ENCODE results near the gene CDK6.

CDK6 gene

DNA sequence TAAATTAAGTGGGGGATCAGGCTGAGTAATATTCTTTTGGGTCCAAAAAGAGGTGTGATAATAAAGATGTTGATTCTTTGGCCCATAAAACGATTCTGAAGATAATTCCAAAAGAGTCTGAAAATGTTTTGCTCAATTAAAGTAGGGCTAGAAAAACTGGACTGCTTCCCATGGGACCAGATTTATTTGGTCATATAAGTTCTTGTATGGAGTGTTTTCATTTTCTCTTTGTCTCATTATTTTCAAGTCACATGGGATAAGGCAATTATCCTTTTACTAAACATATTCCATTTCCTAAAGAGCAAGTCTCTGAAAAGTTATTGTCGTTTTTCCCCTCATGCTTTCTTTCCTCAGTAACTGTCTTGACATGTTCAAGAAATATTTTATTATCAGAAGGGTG, 41.5 kb downstream of the CDK6 start:
- DNase-seq, result no peak

DNA sequence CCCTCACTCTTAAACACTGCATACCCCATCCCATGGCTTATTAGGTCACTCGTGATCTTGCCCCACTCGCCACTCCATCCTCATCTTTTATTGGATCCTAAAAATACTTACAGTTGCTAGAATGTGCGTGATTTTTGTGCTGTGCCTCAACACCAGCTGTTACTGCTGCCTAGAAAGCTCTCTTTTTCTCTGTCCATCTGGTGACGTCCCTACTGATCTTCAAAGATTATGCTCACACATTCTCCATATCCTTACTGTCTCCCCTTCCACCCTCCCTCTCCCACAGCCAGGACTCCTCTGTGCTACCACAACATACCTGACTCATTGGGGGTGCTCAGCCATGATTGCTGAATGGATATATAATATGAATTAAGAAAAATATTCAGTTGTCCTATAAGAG, 42.0 kb downstream of the CDK6 start:
- DNase-seq, result peak in 2 of 58 donors; percentile 8 to 14

DNA sequence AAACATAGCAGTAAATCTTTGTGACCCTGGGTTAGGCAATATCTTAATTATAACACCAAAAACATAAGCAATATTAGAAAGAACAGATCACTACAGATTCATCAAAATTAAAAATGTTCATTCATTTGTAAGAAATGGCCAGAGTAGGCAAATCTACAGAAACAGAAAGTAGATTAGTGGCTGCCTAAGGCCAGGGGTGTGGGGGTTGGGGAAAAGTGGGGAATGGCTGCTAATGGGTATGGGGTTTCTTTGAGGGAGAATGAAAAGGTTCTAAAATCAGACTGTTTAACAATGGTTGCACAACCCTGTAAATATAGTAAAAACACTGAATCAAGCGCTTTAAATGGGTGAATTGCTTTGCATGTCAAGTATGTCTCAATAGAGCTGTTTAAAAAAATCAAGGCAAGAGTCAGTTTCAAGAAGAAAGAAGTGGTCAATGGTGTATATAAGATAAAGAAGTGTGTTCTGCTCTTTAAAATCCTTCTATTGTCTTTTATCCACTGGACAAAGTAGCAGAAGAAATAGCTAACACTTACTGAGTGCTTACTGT, 42.6 kb downstream of the CDK6 start:
- DNase-seq, result no peak

DNA sequence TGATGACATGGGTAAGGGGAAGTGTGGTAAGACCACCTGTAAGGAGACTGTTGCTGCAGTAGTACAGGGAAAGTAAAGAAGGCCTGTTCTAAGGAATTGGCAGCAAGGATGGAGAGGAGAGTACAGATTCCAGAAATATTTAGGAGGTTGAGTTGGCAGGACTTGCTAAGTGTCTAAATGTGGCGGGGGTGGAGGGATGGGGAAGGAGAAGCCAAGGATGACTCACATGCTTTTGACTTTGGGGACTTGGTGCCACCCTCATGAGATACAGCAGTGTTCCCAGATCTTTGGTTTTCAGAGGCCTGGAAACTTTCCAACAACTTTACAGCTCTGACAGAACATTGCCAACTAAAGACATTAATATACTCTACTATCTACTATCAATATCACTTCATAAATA, 45.4 kb downstream of the CDK6 start:
- DNase-seq, result peak in 17 of 58 donors; percentile 1 to 68 (median 34)

DNA sequence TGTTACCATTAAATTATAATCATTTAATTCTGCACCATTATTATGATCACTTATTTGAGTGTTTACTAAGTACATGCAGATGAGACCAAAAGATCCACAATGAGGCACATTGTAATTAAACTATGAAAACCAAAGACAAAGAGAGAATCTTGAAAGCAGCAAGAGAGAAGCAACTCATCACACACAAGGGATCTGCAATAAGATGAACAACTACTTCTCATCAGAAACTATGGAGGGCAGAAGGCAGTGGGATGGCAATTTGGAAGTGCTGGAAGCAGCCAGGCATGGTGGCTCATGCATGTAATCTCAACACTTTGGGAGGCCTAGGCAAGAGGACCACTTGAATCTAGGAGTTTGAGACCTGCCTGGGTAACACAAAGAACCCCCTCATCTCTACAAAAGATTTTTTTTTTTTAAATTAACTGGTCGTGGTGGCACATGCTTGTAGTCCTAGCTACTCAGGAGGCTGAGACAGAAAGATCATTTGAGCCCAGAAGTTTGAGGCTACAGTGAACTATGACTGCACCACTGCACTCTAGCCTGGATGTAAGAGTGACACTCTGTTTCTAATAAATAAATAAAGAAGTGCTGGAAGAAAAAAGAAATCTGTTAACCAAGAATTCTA, 47.7 kb downstream of the CDK6 start:
- no peak for DNase-seq

DNA sequence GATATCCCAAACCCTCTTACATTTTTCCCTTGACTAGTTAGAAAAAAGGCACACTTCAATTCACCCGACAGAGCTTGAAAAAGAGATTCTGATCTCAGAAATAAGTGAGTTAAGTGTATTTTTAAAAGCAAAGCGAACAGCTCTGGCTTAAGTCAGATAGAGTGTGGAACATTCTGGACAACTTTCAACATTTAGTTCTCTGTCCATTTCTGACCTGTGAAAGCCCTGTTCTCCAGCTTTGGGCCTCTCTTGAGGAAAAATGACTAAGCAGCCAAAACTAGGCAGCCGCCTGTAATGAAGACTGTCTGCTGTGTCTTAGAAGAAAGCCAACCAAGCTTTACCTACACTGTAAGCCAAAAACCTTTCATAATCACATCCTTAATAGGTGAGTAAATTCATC, 50.5 kb downstream of the CDK6 start:
- no peak for DNase-seq

DNA sequence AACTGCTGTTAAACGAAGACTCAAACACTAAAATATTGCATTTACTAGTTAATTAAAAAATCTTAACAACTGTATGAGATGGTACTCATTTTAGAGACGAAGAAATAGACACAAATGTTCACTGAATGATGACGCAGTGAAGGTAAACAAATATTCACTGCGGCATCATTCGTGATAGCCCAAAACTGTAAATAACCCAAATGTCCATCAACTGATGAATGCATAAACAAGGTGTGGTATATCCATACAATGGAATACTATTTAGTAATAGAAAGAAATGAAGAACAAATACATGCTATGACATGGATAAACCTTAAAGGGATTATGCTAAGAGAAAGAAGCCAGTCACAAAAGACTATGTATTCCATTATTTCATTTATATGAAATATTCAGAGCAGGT, 51.4 kb downstream of the CDK6 start:
- no peak for DNase-seq

DNA sequence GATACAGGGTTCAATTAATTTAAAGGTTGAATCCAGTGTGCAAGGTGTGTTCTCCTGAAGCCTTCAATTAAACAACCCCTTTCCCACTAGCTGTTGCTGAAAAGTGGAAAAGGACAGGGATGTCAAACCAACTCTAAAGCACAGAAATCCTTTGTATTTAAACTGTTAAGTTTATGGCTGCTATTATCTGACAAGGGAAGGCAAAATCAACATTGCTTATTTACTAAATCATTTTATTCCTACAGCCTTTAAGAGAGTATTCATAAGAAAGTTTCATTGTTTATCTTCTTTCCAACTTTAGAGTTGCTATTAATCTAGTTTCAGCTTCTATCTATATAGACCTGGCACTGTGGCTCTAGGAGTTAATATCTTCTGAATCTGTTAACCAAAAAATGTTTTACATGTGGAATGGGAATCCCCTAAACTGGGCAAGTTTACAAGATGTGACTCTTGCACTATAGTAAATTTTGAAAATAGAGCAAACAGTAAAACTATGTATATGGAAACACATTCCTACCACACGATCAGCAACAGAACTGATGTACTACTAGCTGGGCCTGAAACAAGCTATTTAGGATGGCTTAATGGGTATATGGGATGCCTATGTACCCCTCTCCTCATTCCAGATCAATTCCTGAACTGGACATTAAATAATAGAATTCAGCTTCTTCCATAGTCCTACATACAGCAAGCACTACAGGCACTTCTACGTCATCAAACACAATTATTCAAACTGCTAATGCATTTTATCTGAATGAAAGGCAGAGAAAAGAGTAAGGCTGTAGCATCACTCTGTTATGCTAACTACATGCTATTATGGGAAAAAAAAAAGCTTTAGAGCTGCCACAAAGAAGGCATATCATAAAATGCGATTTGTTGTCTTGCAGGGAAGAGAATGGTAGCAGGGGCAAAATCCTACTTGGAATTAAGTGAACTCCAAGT, 52.8 kb downstream of the CDK6 start:
- no peak for DNase-seq

DNA sequence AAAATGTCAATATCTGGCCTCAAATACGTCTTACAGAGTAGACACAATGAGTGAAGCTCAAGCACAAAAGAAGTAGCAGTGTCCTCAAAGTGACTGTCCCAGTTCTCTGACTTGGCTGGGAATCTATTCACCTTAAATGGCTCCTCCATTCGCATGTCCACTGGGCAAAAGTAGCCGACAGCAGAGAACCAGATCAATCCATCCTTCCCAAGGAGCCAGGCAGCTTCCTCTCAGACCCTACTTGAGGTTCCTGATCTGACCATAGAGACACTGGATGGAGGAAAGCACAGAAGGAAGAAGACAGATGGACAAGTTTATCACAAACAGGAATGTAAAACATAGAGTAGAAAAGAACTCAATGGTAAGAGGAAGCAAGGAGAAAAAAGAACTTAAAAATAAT, 53.5 kb downstream of the CDK6 start:
- DNase-seq, result no peak

DNA sequence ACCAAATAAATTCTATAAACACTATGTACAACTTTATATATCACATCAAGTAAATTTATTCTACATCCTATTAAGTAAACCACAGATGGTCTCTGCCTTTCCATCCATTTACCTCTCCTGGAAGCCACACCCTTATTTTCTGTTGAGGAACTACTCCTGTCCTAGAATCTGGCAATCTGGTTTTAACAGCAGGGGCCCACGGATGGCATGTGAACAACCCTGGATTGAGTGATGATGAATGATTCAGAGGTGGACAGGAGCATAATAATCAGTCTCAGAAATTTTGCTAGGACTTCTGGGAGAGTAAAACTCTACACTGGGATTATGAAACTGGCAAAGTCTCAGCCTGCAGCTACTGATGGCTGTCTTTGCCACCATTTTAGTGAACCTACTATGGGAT, 54.1 kb downstream of the CDK6 start:
- no peak for DNase-seq

DNA sequence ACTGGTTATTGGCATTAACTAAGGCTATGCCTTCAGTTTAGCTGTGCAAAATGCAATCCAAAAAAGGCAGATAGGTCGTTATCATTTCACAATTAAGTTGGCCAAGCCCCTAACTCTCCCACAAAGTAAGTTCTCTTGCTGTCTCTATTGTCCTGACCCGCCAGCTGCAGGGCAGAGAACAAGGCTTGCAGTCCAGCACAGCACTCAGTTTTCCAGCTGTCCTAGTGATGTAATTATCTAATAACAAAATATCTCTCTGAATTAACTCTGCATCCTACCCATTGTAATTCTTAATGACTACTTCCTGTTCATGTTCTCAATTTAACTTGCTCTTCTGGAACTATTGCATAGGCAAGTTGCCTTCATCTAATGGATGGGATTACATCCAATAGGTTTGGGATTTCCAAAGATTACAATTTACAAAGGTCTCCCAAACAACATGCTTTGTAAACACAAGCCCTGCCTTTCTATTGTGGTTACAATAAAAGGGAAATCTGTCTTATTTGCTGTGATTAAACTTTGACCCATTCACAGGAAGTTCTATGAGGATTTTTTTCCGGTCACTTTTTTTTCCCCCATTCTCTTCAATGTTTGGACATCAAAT, 55.2 kb downstream of the CDK6 start:
- DNase-seq, result peak in 29 of 58 donors; percentile 6 to 76 (median 37)

DNA sequence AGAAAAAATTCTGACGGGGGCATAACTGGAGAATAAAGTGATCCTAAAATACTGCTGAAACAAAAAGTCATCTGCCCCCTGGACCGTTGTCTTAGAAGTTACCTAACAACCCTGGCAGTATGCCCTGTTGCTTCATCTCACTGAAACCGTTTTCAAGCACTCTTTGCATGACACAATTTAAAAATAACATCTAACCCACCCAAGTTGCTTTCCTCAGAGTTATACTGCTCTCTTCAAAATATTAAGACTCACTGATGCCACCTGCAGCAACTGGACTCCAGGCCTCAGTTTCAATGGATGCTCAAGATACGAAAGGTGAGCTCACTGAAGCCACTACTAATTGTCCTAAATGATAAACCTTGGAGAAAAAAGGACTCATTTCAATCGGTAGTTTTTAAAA, 57.4 kb downstream of the CDK6 start:
- DNase-seq, result no peak

DNA sequence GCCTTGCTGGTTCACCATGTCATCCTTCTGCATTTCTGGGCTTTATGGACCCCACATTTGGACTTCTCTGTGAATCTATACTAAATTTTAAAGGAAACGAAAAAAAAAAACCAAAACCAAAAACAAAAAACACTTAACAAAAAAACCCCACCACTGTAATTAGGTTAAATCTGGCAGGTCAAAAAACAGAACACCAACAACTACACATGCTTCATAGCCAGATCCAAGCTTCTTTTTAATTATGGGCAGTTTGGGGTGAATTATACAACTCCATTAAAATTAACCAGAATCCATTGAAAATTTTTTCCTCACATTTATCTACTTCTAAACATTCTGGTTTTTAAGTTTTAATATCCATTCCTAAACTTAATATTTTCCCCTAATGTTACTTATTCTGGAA, 58.4 kb downstream of the CDK6 start:
- no peak for DNase-seq

DNA sequence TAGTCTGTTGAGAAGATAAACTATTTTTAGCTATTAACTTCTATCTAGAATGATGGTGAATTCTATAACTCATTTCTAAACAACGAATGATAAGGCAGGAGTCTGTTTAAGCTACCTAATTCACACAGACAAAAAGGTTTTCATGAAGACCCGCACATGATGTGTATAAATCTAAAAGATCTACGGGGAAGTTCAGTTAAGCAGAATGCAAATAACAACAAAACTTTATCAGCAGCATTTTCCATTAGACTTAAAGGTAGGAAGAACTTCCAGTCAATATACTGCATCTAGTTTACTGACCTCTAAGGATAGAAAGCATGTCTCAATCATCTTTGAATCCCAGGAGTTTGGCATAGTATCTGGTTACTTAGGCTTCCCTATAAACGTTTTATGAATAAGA, 62.6 kb downstream of the CDK6 start:
- no peak for DNase-seq

DNA sequence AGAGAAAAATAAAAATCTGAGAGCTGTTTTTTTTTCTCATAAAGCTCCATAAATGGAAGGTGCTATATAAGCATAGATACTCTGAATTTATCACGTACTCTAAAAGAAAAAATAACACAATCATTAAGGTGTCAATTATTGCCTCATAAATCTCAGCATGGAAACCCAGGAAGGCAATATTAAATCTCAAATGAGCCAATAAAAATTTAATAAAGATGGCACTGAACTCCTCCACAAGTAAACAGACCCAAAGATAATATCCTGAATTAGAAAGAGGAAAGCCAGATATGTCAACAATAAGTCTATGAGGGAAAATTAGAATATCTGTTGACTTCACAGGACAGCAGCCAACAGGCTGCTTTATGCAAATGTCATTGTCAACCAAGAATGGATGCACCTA, 66.5 kb downstream of the CDK6 start:
- no peak for DNase-seq

DNA sequence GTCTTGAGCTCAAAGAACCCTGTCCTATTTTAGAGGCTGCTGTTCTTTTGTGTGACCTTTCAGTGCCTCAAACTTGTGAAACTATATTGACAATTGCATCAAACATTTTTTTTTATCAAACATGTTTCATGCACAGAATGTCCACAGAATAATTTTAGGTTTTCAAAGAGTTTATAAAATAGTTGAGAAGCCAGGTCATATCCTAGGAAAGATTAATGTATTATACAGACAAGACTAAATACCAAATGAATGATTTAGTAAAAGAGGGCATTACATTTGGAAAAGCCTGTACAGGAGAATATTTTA, 67.0 kb downstream of the CDK6 start:
- DNase-seq, result no peak

DNA sequence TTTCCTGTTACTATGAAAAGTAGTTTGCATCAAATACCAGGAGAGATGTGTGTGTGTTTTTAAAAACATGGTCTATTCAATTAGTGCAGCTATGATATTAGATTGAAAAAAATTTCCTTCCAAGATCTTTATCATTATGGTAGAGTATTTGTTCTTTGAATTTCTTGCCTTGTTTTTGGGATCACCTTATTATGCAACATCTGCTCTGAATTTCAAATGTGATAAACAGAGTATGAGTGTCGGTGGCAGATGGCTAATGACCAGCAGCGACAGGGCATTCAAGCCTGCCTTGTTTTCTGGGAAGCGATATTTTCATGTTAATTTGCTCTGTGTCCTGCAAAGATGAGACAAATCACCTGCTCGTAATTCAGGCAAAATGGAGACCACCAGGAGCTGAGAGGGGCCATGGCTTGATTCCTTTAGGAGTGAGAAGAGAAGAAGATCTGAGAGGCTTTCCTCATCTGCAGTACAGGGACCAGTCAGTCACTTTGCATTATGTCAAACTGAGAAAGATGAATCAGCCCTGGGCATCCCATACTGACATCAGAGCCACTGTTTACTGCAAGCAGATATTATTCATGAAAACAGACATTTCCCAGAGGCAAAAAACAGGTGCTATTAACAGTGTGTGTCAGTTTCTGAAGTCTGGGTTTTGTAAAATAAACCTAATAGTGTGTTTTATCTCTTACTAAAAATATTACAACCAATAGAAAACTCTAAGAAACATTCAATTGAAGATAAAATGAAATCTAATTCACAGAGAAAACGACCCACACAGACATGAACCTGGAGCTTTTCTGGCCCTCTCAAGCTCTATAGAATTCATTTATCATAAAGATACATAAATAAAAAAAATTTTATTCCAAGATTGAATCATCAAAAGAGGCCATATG, 67.6 kb downstream of the CDK6 start:
- DNase-seq, result peak in 8 of 58 donors; percentile 2 to 32 (median 10)

DNA sequence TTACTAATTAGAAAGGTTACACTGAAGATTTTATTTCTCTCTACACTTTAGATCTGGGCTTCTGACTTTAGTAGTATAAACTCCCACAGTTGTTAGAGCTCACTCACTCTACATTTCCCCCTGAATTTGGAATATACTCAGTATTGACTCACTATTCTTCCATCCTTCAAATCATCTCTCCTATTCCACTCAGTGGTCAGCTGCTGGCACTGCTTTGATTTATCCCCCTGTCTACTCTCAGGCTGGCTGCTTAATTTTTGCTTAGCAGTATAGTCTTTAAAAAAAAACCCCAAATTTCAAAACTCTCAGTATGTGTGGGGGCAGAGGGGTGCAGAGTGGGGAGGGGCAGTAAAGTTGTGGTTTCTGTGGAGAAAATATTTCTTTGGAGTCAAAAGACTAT, 68.9 kb downstream of the CDK6 start:
- no peak for DNase-seq

DNA sequence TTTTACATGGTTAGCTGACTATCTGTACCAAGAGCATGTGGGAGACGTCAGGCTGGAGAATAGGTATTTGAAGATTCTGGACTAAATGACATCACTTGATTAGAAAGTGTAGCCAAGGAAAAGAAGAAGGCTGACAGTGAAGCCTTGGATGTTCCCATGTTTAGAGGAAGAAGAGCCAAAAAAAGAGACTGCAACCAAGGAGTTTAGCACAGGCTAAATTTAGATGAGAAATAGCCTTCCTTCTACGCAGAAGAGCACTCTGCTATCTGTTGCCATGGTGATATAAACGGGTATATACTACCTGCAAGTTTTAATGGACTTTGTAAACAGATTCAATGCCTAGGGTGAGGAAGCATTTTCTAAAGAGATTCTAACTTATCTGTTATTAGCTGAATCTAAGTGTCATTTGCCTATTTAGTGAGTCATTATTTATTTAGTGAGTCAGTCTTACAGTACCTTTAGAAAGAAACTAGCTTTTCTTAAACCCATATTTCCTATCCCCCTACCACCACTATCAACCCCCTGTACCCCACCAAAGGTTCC, 69.8 kb downstream of the CDK6 start:
- peak in 2 of 58 donors; percentile 5 to 45 for DNase-seq

DNA sequence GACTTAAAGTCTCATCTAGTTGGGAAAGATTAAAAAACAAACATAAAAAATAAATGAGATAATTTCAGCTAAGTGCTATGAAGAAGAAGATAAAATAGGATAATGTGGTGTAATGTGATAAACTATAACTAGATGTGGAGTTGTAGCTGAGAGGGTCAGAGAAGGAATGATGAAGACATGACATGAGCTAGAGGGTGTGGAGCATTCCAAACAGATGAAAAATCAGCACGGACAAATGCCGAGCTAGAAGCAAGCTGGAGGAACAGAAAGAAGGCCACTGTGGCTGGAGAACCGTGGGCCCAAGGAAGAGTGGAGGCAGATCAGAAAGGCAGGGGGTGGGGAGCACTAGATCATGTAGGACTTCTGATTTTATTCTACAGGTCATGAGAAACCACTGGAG, 70.6 kb downstream of the CDK6 start:
- no peak for DNase-seq
